WERI-Rb-1 (cell line): Measurements from ENCODE around the gene H2BK1.

Experiments
- DNase-seq: peaks from one replicate; pipeline ENCODE4 v3.0.0-alpha.2; 2020
- H3K27ac ChIP-seq: fragments of 250-450 bp; sonication (Bioruptor Pico); 2 replicates; pipeline ENCODE4 v1.5.1; 2020; ENCODE audit warnings: mild to moderate bottlenecking, moderate library complexity
- H3K27me3 ChIP-seq: fragments of 250-450 bp; sonication (Bioruptor Pico); 2 replicates; pipeline ENCODE4 v1.5.1; 2021; ENCODE audit warnings: mild to moderate bottlenecking, low read depth, moderate library complexity; ENCODE audit not compliant: insufficient read depth, severe bottlenecking
- H3K36me3 ChIP-seq: fragments of 250-450 bp; sonication (Bioruptor Pico); 2 replicates; pipeline ENCODE4 v1.5.1; 2020; ENCODE audit warnings: mild to moderate bottlenecking, moderate library complexity
- H3K4me3 ChIP-seq: 2 replicates; pipeline ENCODE4 v1.5.1; 2011; ENCODE audit warnings: low read depth, mild to moderate bottlenecking, control low read depth, low read length
- H3K9me3 ChIP-seq: fragments of 250-450 bp; sonication (Bioruptor Pico); 2 replicates; pipeline ENCODE4 v1.5.1; 2021; ENCODE audit warnings: mild to moderate bottlenecking, moderate library complexity; ENCODE audit not compliant: severe bottlenecking
- CTCF ChIP-seq: IDR thresholded peaks from 2 replicates; pipeline ENCODE4 v1.5.1; 2011; ENCODE audit warnings: low read depth, mild to moderate bottlenecking, control low read depth, inconsistent platforms, low read length

Gene H2BK1

GRCh38 chr7:151210087-151210854, at the start of gene H2BK1:
H2BK1 (minus strand) TSS chr7:151210488; CDS start chr7:151210318, 170 bp downstream.
- no peak for DNase-seq
- Histone ChIP-seq H3K27me3 (no peaks in the 10 kb centered on the region), H3K4me3 (no peak within 1 kb of the TSS), H3K27ac (peak within 1 kb of the TSS; percentile 70), H3K36me3 (peaks cover 29% of the 10 kb centered on the region), H3K9me3 (no peaks in the 10 kb centered on the region)
- no peak for TF ChIP-seq CTCF

- Histone ChIP-seq H3K27ac (no peak overlapping the region), H3K27me3 (no peaks in the 10 kb centered on the region), H3K4me3 (no peak overlapping the region), H3K36me3 (no peaks in the 10 kb centered on the region), H3K9me3 (no peaks in the 10 kb centered on the region)
- TF ChIP-seq CTCF, result no peak
- DNase-seq, result no peak
Observed at GRCh38 chr7:151257990-151258389, 47.7 kb upstream of the H2BK1 start.

GRCh38 chr7:151256410-151257045, 46.2 kb upstream of the H2BK1 start:
- TF ChIP-seq CTCF, result no peak

GRCh38 chr7:151255390-151255789, 45.1 kb upstream of the H2BK1 start:
- no peak overlapping the region for H3K4me3 ChIP-seq
- no peaks in the 10 kb centered on the region for H3K36me3 ChIP-seq
- no peak for DNase-seq
- TF ChIP-seq CTCF, result no peak
- no peaks in the 10 kb centered on the region for H3K27me3 ChIP-seq
- H3K9me3 ChIP-seq, result no peaks in the 10 kb centered on the region
- no peak overlapping the region for H3K27ac ChIP-seq

More at GRCh38 chr7:151256410-151257045, 46.2 kb upstream of the H2BK1 start:
- H3K27ac ChIP-seq, result no peak overlapping the region
- H3K27me3 ChIP-seq, result no peaks in the 10 kb centered on the region
- H3K9me3 ChIP-seq, result no peaks in the 10 kb centered on the region
- no peaks in the 10 kb centered on the region for H3K36me3 ChIP-seq
- no peak overlapping the region for H3K4me3 ChIP-seq
- DNase-seq, result no peak

- no peaks in the 10 kb centered on the region for H3K27me3 ChIP-seq
- no peaks in the 10 kb centered on the region for H3K36me3 ChIP-seq
- no peak overlapping the region for H3K27ac ChIP-seq
- TF ChIP-seq CTCF, result no peak
- DNase-seq, result no peak
- no peak overlapping the region for H3K4me3 ChIP-seq
- H3K9me3 ChIP-seq, result no peaks in the 10 kb centered on the region
Observed at GRCh38 chr7:151254851-151255250, 44.6 kb upstream of the H2BK1 start.
